ENCODE data around the gene MAST4. TPM values are rescaled to one million over a fixed set of nuclear protein-coding genes. Genes with fewer than 3 reads are reported as not detected.

MAST4 gene
- total and polyA plus RNA-seq, 2 of the 8 experiments (the other 6 are each of a cell fraction or from before 2014, with no cell fraction given), result 1.5 to 2.6 TPM

DNA sequence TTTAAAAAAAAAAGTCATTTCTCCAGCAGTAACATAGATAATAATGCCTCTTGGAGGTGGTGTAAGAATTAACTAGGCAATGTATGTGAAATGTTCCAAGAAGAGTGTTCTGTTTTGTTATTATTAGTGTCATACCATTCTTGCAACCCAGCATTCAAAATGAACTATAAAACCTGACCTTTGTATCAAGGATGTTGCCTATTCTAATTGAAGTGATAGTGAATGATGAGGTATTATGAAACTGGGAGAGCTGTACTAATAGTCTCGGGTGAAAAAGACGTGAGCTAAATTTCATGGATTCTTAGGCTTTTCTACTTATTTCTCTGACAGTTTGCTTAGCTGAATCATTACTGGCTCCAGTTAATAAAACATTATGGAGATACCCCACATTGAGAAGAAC, 375.8 kb downstream of the MAST4 start (continued):
- no peak for TF ChIP-seq SIN3A (conservative IDR thresholded peaks at IDR 0.05 in 1 of 2, IDR thresholded peaks at IDR 0.05 in 1 of 2; ENCODE audit: low read depth in 1 of 2, low read length in 2 of 2)
- no peak for TF ChIP-seq RBBP5 (IDR thresholded peaks at IDR 0.05; ENCODE audit: borderline replicate concordance, low read depth, low read length)
- TF ChIP-seq CHD7 (IDR thresholded peaks at IDR 0.05; ENCODE audit: insufficient replicate concordance, low read length), result no peak

Measured in H1 (cell line).